ENCODE measurements around the gene HES5. TPM values are rescaled to one million over a fixed set of nuclear protein-coding genes. Genes with fewer than 3 reads are reported as not detected.
"Not testable (repeated sequence)": the region's sequence is repeated elsewhere in the genome, so short reads cannot be mapped to it uniquely, and the experiment has no call there.

Gene HES5, protein sequence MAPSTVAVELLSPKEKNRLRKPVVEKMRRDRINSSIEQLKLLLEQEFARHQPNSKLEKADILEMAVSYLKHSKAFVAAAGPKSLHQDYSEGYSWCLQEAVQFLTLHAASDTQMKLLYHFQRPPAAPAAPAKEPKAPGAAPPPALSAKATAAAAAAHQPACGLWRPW
- not detected for total RNA-seq
- not detected for polyA plus RNA-seq

DNA sequence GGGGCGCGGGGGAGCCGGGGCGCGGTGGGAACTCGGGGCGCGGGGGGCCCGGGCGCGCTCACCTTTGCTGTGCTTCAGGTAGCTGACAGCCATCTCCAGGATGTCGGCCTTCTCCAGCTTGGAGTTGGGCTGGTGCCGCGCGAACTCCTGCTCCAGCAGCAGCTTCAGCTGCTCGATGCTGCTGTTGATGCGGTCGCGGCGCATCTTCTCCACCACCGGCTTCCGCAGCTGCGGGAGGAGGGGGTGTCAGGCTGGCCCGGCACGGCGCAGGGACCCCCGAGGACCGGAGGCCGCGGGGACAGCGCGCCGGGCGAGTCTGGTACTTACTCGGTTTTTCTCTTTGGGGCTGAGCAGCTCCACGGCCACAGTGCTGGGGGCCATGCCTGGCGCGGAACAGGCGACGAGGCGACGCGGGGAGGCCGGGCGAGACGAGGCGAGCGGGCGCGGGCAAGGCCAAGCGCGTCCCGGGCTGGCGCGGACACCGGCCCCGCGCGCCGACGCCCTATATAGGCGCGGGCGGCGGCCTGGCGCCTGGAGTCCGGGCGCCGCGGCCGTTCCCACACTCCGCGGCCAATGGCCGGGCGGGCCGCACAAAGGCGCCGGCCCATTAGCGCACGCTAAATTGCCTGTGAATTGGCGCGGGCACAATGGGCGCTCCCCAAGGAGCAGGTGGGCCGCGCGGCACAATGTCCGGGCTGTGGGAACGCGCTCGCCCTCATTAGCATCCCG lies at the start of gene HES5:
HES5 (minus strand) TSS at position 480 of the 729 bp plus-strand sequence; CDS start at position 381, 99 bp downstream.
- Histone ChIP-seq H3K27me3 (ENCODE audit: insufficient read depth, low read length) (peaks cover 17% of the 10 kb centered on the region), H3K36me3 (ENCODE audit: insufficient read depth, low read length) (no peaks in the 10 kb centered on the region), H3K27ac (ENCODE audit: low read depth, low read length) (no peak within 1 kb of the TSS), H3K4me1 (ENCODE audit: insufficient read depth, low read length) (peaks cover 36% of the 10 kb centered on the region), H3K9me3 (ENCODE audit: control insufficient read depth in 1 of 2, low read length in 2 of 2) (no peaks in the 10 kb centered on the region), H3K4me3 (ENCODE audit: low read length in 2 of 2) (no peak within 1 kb of the TSS)
- peak within 1 kb of the TSS in 4 of 7 donors; percentile 29 to 81 (median 52) for H3K27ac Mint-ChIP-seq
- H3K4me3 Mint-ChIP-seq, result peak within 1 kb of the TSS; percentile 61 to 83 (median 76)
- peaks cover 0 to 2% of the 10 kb centered on the region in 2 donors for H3K36me3 Mint-ChIP-seq
- ChIA-PET POLR2A (ENCODE audit: partially characterized antibody) (interaction anchor here (0.5 to 13.2 kb wide), 7 partner anchors 10 to 117 kb away, joined by 3 to 367 read pairs (median 4); partner anchors contain the start of gene TNFRSF14), CTCF (ENCODE audit: partially characterized antibody) (interaction anchor here (1.4 to 1.5 kb wide), 2 partner anchors 17 to 18 kb away, joined by 5 read pairs; no protein-coding TSS in a partner anchor)
- peak in 2 of 5 donors; percentile 27 to 28 for DNase-seq
- peaks cover 11 to 18% of the 10 kb centered on the region in 2 donors for H3K27me3 Mint-ChIP-seq
- H3K9me3 Mint-ChIP-seq, result no peaks in the 10 kb centered on the region
- intact Hi-C loops (cut with micrococcal nuclease), result loop anchor here (5.0 kb wide), 1 partner anchor 333 kb away; no protein-coding TSS in a partner anchor
- H3K4me1 Mint-ChIP-seq, result peaks cover 6 to 34% (median 20%) of the 10 kb centered on the region in 4 donors

GRCh38 chr1:2578758-2579118 lies 48.7 kb upstream of the HES5 start:
- no peak for DNase-seq
- Mint-ChIP-seq H3K27me3 (no peaks in the 10 kb centered on the region), H3K4me3 (peak overlapping the region; percentile 66 to 88 (median 84)), H3K27ac (peak overlapping the region; percentile 96 to 100 (median 98)), H3K4me1 (peaks cover 23 to 72% (median 47%) of the 10 kb centered on the region in 4 donors), H3K9me3 (peaks cover 0 to 2% (median 0%) of the 10 kb centered on the region in 8 donors), H3K36me3 (peaks cover 2 to 5% of the 10 kb centered on the region in 2 donors)
- no peaks in the 10 kb centered on the region for H3K27me3 ChIP-seq (ENCODE audit: insufficient read depth, low read length)
- H3K9me3 ChIP-seq (ENCODE audit: control insufficient read depth in 1 of 2, low read length in 2 of 2), result no peaks in the 10 kb centered on the region
- CTCF ChIA-PET (ENCODE audit: partially characterized antibody), result interaction anchor here (1.7 to 2.7 kb wide), 3 partner anchors 23 to 163 kb away, joined by 4 to 14 read pairs (median 11); partner anchors contain the start of gene TNFRSF14
- peak overlapping the region; percentile 34 to 57 for H3K4me3 ChIP-seq (ENCODE audit: low read length in 2 of 2)
- intact Hi-C loops (cut with micrococcal nuclease), result loop anchor here (1.0 to 2.0 kb wide), 3 partner anchors 8 to 52 kb away; partner anchors contain the start of genes PANK4, PRXL2B and TNFRSF14
- H3K27ac ChIP-seq (ENCODE audit: low read depth, low read length), result peak overlapping the region; percentile 99
- POLR2A ChIA-PET (ENCODE audit: partially characterized antibody), result interaction anchor here (0.7 to 5.4 kb wide), 9 partner anchors 8 to 384 kb away, joined by 4 to 145 read pairs (median 8); partner anchors contain the start of genes FAAP20, PANK4, PRXL2B and TNFRSF14
- H3K36me3 ChIP-seq (ENCODE audit: insufficient read depth, low read length), result no peaks in the 10 kb centered on the region
- peaks cover 65% of the 10 kb centered on the region for H3K4me1 ChIP-seq (ENCODE audit: insufficient read depth, low read length)

DNA sequence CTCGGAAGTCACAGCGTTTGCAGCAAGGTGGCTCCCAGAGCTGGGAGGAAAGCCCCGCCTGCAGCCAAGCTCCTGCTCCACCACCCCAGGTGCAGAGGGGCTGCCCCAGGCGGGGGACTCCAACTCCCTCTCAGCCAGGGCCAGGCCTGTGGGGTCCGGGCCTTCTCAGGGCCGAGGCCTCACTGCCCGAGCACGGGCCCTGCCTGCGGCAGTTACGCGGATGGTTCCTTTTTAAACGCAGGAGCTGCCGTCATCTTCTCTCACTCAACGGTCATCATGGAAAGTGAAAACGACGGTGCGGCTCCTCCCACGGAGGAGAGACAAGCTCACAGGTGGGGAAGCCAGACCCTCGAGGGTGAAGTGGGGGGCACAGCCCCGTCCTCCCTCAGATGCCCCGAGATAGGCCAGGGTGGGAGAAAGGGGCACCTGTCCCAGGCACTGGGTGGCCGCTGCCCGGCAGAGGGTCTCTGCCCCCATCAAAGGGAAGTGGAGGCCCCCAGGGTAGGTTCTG lies 47.6 kb upstream of the HES5 start:
- peaks cover 24 to 65% (median 43%) of the 10 kb centered on the region in 4 donors for H3K4me1 Mint-ChIP-seq

GRCh38 chr1:2575801-2576663 lies 46.0 kb upstream of the HES5 start:
- intact Hi-C loops (cut with micrococcal nuclease), result no loop called here
- H3K27me3 Mint-ChIP-seq, result no peaks in the 10 kb centered on the region
- peaks cover 0 to 4% of the 10 kb centered on the region in 2 donors for H3K36me3 Mint-ChIP-seq
- peaks cover 16 to 59% (median 32%) of the 10 kb centered on the region in 4 donors for H3K4me1 Mint-ChIP-seq
- ChIA-PET POLR2A (ENCODE audit: partially characterized antibody) (interaction anchor here (3.8 to 5.4 kb wide), 2 partner anchors 16 to 29 kb away, joined by 64 to 145 read pairs; partner anchors contain the start of gene TNFRSF14), CTCF (ENCODE audit: partially characterized antibody) (interaction anchor here (1.0 to 2.7 kb wide), 4 partner anchors 9 to 28 kb away, joined by 4 to 16 read pairs (median 12); partner anchors contain the start of gene TNFRSF14)
- DNase-seq, result peak in 1 of 5 donors; percentile 28
- no peaks in the 10 kb centered on the region for H3K36me3 ChIP-seq (ENCODE audit: insufficient read depth, low read length)
- no peaks in the 10 kb centered on the region for H3K9me3 ChIP-seq (ENCODE audit: control insufficient read depth in 1 of 2, low read length in 2 of 2)
- H3K27me3 ChIP-seq (ENCODE audit: insufficient read depth, low read length), result no peaks in the 10 kb centered on the region
- H3K4me3 Mint-ChIP-seq, result peak overlapping the region in 3 of 8 donors; percentile 16 to 59 (median 30)
- peaks cover 47% of the 10 kb centered on the region for H3K4me1 ChIP-seq (ENCODE audit: insufficient read depth, low read length)
- peak overlapping the region in 6 of 7 donors; percentile 13 to 98 (median 70) for H3K27ac Mint-ChIP-seq
- no peak overlapping the region for H3K4me3 ChIP-seq (ENCODE audit: low read length in 2 of 2)
- peak overlapping the region; percentile 99 for H3K27ac ChIP-seq (ENCODE audit: low read depth, low read length)
- peaks cover 0 to 14% (median 5%) of the 10 kb centered on the region in 8 donors for H3K9me3 Mint-ChIP-seq

More for the DNA sequence above, 47.6 kb upstream of the HES5 start:
- peak overlapping the region; percentile 99 for H3K27ac ChIP-seq (ENCODE audit: low read depth, low read length)
- H3K9me3 Mint-ChIP-seq, result peaks cover 0 to 11% (median 5%) of the 10 kb centered on the region in 8 donors
- not testable (repeated sequence) for H3K27me3 ChIP-seq (ENCODE audit: insufficient read depth, low read length); H3K27me3 Mint-ChIP-seq; H3K36me3 ChIP-seq (ENCODE audit: insufficient read depth, low read length); H3K9me3 ChIP-seq (ENCODE audit: control insufficient read depth in 1 of 2, low read length in 2 of 2); H3K36me3 Mint-ChIP-seq
- peaks cover 57% of the 10 kb centered on the region for H3K4me1 ChIP-seq (ENCODE audit: insufficient read depth, low read length)
- peak overlapping the region; percentile 34 to 57 for H3K4me3 ChIP-seq (ENCODE audit: low read length in 2 of 2)
- peak; percentile 49 to 84 (median 54) for DNase-seq
- peak overlapping the region; percentile 96 to 100 (median 98) for H3K27ac Mint-ChIP-seq
- ChIA-PET CTCF (ENCODE audit: partially characterized antibody) (interaction anchor here (0.9 to 2.7 kb wide), 6 partner anchors 8 to 162 kb away, joined by 3 to 16 read pairs (median 8); partner anchors contain the start of genes PRXL2B and TNFRSF14), POLR2A (ENCODE audit: partially characterized antibody) (interaction anchor here (0.6 to 5.4 kb wide), 11 partner anchors 9 to 383 kb away, joined by 3 to 145 read pairs (median 7); partner anchors contain the start of genes FAAP20, PANK4, PRXL2B and TNFRSF14)
- intact Hi-C loops (cut with micrococcal nuclease), result loop anchor here (1.0 to 2.0 kb wide), 3 partner anchors 9 to 51 kb away; partner anchors contain the start of genes PANK4, PRXL2B and TNFRSF14
- H3K4me3 Mint-ChIP-seq, result peak overlapping the region; percentile 66 to 88 (median 84)

- peaks cover 10 to 45% (median 26%) of the 10 kb centered on the region in 4 donors for H3K4me1 Mint-ChIP-seq
- H3K9me3 ChIP-seq (ENCODE audit: control insufficient read depth in 1 of 2, low read length in 2 of 2), result no peaks in the 10 kb centered on the region
- intact Hi-C loops (cut with micrococcal nuclease), result no loop called here
- peaks cover 0 to 14% (median 5%) of the 10 kb centered on the region in 8 donors for H3K9me3 Mint-ChIP-seq
- H3K4me1 ChIP-seq (ENCODE audit: insufficient read depth, low read length), result peaks cover 35% of the 10 kb centered on the region
- POLR2A ChIA-PET (ENCODE audit: partially characterized antibody), result interaction anchor here (1.7 kb wide), 1 partner anchor 11 kb away, joined by 7 read pairs; the partner anchor contains the start of gene PRXL2B
- peaks cover 0 to 4% of the 10 kb centered on the region in 2 donors for H3K36me3 Mint-ChIP-seq
- no peaks in the 10 kb centered on the region for H3K27me3 Mint-ChIP-seq
- CTCF ChIA-PET (ENCODE audit: partially characterized antibody), result interaction anchor here (1.4 kb wide), 1 partner anchor 13 kb away, joined by 5 read pairs; no protein-coding TSS in a partner anchor
- no peaks in the 10 kb centered on the region for H3K36me3 ChIP-seq (ENCODE audit: insufficient read depth, low read length)
- no peak overlapping the region for H3K27ac ChIP-seq (ENCODE audit: low read depth, low read length)
- peak in 1 of 5 donors; percentile 1 for DNase-seq
- H3K4me3 ChIP-seq (ENCODE audit: low read length in 2 of 2), result no peak overlapping the region
- H3K27ac Mint-ChIP-seq, result peak overlapping the region in 1 of 7 donors; percentile 33
- no peaks in the 10 kb centered on the region for H3K27me3 ChIP-seq (ENCODE audit: insufficient read depth, low read length)
- no peak overlapping the region for H3K4me3 Mint-ChIP-seq
Observed at GRCh38 chr1:2574350-2574749, 44.3 kb upstream of the HES5 start.

Data from CD4-positive, alpha-beta memory T cell (primary cell).